Prostate gland (tissue), 2 donors: ENCODE measurements around the gene DHX15. TPM values are rescaled to one million over a fixed set of nuclear protein-coding genes. Genes with fewer than 3 reads are reported as not detected.

Experiments used
- DNase-seq: peaks from one replicate; pipeline ENCODE4 v3.0.0-alpha.2; 2019; ENCODE audit warnings: low spot score
- H3K27ac ChIP-seq, 2 donors: fragments of 200-600 bp; sonication (generic); 2 replicates each; pipeline ENCODE4 v1.5.1; 2017 to 2019
- H3K27me3 ChIP-seq: fragments of 200-600 bp; sonication (generic); replicated peaks from 2 replicates; pipeline ENCODE4 v1.5.1; 2019; ENCODE audit not compliant: insufficient read depth
- H3K36me3 ChIP-seq, 2 donors: fragments of 200-600 bp; sonication (generic); 1 replicate in 1 of 2; 2 replicates in 1 of 2; pipeline versions ENCODE4 v1.5.1 to v1.8.1; 2017 to 2019
- H3K4me1 ChIP-seq: fragments of 200-600 bp; sonication (generic); replicated peaks from 2 replicates; pipeline ENCODE4 v1.5.1; 2019
- H3K4me3 ChIP-seq, 2 donors: fragments of 200-600 bp; sonication (generic); 2 replicates each; pipeline ENCODE4 v1.5.1; 2017 to 2019
- H3K9me3 ChIP-seq: fragments of 200-600 bp; sonication (generic); 2 replicates; pipeline ENCODE4 v1.5.1; 2017
- POLR2A ChIP-seq: fragments of 450-650 bp; IDR thresholded peaks from one replicate; pipeline ENCODE4 v1.6.1; 2016; ENCODE audit warnings: antibody characterized with exemption, mild to moderate bottlenecking
- POLR2AphosphoS5 ChIP-seq: sonication (generic); formaldehyde crosslinking; IDR thresholded peaks from one replicate; pipeline ENCODE4 v1.6.1; 2017; ENCODE audit warnings: antibody characterized with exemption
- WGBS: methylation state at CpG from one replicate; pipeline ENCODE4 v1.1.5; 2018; 5-methylcytosine and 5-hydroxymethylcytosine counted together
- intact Hi-C: fragments of 100-400 bp; cut with DNase I; formaldehyde crosslinking; loops from one replicate; pipeline ENCODE4 v1.14.2; 2022
- total RNA-seq, 2 donors: library from RNA; depleted of rRNA; stranded (reverse); fragments of >200 nt; gene quantifications; one replicate each; pipeline ENCODE4 v1.1.0, GENCODE V29; 2016
- TF ChIP-seq, protein P1 (sequence below), 4 experiments: fragments of 200-600 bp in 2 of 4; fragments of 450-650 bp in 2 of 4; sonication (generic) in 2 of 4; IDR thresholded peaks; 1 replicate in 3 of 4; 2 replicates in 1 of 4; pipeline ENCODE4 v1.5.1; 2016 to 2019; ENCODE audit warnings: antibody characterized with exemption in 4 of 4, mild to moderate bottlenecking in 2 of 4, moderate library complexity in 2 of 4

The DHX15 gene
- total RNA-seq, 2 donors from 2014 or later = 86.1 to 109 TPM

DNA sequence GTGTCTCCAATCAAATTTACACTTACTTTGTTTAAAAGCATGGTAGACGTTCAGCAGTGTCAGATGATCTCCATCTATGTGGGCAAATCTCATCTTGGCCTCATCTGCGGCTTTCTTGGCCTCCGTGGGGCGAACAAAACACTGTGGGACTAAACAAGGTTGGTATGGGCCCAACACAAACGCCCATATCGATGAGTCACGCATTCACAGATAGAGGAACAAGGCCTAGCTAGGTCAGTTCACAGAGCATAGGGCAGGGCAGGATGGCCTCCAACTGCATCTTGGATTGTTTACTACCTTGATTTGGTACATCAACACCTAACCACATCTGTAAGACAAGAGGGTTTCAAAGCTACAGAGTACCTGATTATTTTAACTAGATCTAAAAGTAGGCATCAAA lies 47.3 kb downstream of the DHX15 start:
- DNase-seq = no peak
- no peaks in the 10 kb centered on the region for H3K9me3 ChIP-seq
- TF ChIP-seq POLR2AphosphoS5 (no peak), POLR2A (no peak)
- TF ChIP-seq, protein P1, sequence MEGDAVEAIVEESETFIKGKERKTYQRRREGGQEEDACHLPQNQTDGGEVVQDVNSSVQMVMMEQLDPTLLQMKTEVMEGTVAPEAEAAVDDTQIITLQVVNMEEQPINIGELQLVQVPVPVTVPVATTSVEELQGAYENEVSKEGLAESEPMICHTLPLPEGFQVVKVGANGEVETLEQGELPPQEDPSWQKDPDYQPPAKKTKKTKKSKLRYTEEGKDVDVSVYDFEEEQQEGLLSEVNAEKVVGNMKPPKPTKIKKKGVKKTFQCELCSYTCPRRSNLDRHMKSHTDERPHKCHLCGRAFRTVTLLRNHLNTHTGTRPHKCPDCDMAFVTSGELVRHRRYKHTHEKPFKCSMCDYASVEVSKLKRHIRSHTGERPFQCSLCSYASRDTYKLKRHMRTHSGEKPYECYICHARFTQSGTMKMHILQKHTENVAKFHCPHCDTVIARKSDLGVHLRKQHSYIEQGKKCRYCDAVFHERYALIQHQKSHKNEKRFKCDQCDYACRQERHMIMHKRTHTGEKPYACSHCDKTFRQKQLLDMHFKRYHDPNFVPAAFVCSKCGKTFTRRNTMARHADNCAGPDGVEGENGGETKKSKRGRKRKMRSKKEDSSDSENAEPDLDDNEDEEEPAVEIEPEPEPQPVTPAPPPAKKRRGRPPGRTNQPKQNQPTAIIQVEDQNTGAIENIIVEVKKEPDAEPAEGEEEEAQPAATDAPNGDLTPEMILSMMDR (IDR thresholded peaks at IDR 0.05) = no peak
- no peak overlapping the region for H3K27ac ChIP-seq
- WGBS = 89% methylated on average over 7 of the region's 7 CpGs
- intact Hi-C loops = no loop called here
- H3K4me1 ChIP-seq = no peaks in the 10 kb centered on the region
- no peaks in the 10 kb centered on the region for H3K36me3 ChIP-seq
- H3K27me3 ChIP-seq = no peaks in the 10 kb centered on the region
- no peak overlapping the region for H3K4me3 ChIP-seq

DNA sequence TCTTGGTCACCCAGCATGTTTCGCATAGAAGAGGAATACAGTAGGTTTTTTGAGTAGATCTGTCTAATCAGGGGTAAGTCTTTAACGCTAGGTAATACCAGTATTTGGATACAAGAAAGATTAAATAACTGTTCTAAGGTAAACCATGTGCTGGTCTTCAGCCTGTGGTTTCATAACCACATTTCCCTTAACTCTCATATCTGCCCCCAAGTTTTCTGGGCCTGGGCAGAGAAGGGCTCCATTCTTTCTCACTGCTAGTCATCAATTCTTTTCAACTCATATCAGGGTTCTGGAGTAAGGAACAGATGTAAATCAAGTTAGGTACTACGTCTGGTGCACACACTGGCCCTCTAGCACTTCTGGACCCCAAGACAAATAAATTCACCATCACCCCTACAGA lies 49.0 kb downstream of the DHX15 start:
- DNase-seq = no peak
- H3K27me3 ChIP-seq = no peaks in the 10 kb centered on the region
- H3K27ac ChIP-seq = no peak overlapping the region
- TF ChIP-seq POLR2AphosphoS5 = no peak
- TF ChIP-seq, protein P1 (IDR thresholded peaks at IDR 0.05) = no peak
- TF ChIP-seq POLR2A = no peak
- WGBS = 71% methylated on average over 3 of the region's 3 CpGs
- intact Hi-C loops = no loop called here
- H3K4me3 ChIP-seq = no peak overlapping the region
- H3K9me3 ChIP-seq = no peaks in the 10 kb centered on the region
- no peaks in the 10 kb centered on the region for H3K36me3 ChIP-seq
- no peaks in the 10 kb centered on the region for H3K4me1 ChIP-seq

DNA sequence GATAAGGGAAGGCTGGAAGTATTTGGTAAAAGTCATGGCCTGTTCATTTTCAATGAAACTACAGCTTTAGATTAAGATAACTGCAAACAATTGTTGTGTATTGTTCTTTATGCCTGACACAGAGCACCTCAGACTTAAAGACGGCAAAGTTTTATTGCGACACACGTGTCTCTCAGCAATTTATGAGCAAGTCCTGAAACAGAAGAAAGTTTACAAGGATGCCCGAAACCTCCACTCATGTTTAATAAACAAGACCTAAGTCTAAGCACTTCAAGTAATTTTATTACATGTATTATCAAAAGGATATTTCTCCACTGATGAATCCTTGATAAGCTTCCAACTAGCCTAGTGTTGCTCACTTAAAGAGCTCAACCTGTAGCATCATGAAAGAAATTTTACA lies 51.0 kb downstream of the DHX15 start:
- DNase-seq = no peak
- TF ChIP-seq, protein P1 (IDR thresholded peaks at IDR 0.05) = no peak
- peak; percentile 25 for TF ChIP-seq POLR2AphosphoS5
- Histone ChIP-seq H3K9me3 (no peaks in the 10 kb centered on the region), H3K4me3 (no peak overlapping the region), H3K27me3 (no peaks in the 10 kb centered on the region), H3K4me1 (no peaks in the 10 kb centered on the region), H3K27ac (no peak overlapping the region), H3K36me3 (no peaks in the 10 kb centered on the region)
- WGBS = 25% methylated on average over 4 of the region's 4 CpGs
- intact Hi-C loops = no loop called here

DNA sequence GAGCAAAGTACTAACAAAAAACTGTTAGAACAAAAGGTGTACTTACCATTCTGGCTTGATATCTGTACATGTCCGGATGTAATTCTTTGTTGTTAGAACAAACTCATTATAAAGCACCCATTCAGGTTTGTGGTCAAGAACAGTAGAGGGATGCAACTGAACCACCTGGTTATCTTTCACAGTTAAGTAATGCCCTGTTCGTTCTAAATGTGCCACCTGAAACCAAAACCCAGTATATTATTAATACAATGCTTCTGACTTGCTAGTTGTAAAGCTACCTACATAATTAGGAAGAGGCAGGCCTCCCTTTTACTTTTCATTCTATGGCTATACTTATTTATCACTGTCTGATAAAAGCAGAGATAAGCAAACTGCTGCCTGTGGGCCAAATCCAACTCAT lies 54.8 kb downstream of the DHX15 start:
- no peak for DNase-seq
- WGBS = 58% methylated on average over 2 of the region's 2 CpGs
- intact Hi-C loops = no loop called here

DNA sequence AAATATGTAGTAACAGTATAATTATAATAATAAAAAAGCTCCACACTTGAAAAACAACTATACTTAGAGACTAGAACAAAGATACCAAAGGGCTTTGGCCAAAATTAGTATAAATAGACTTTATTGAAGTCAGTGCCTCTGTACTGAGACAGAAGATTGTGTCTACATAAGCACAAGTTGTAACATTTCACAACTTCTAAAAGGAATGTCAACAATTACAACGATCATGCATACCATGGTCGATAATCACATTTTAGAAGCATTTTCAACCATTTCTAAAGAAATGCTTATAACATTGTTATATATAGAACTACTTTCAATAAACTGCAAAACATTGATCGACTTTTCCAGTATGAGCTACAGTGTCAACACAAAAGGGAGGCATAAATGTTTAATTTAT lies 57.0 kb downstream of the DHX15 start:
- TF ChIP-seq, protein P1 (IDR thresholded peaks at IDR 0.05) = no peak
- TF ChIP-seq POLR2A = no peak
- TF ChIP-seq POLR2AphosphoS5 = no peak
- H3K4me3 ChIP-seq = no peak overlapping the region
- no peak for DNase-seq
- H3K9me3 ChIP-seq = no peaks in the 10 kb centered on the region
- H3K27ac ChIP-seq = no peak overlapping the region
- 55% methylated on average over 3 of the region's 3 CpGs for WGBS
- H3K4me1 ChIP-seq = no peaks in the 10 kb centered on the region
- no peaks in the 10 kb centered on the region for H3K27me3 ChIP-seq
- intact Hi-C loops = no loop called here
- no peaks in the 10 kb centered on the region for H3K36me3 ChIP-seq

More for the DNA sequence above, 54.8 kb downstream of the DHX15 start:
- Histone ChIP-seq H3K27me3 (no peaks in the 10 kb centered on the region), H3K36me3 (no peaks in the 10 kb centered on the region), H3K27ac (no peak overlapping the region), H3K4me1 (no peaks in the 10 kb centered on the region), H3K4me3 (no peak overlapping the region), H3K9me3 (no peaks in the 10 kb centered on the region)
- TF ChIP-seq POLR2A = no peak
- TF ChIP-seq, protein P1 (IDR thresholded peaks at IDR 0.05) = no peak
- no peak for TF ChIP-seq POLR2AphosphoS5
